KOPT-K1 (cell line): ENCODE data around the gene FGGY.

ENCODE experiments used
- H3K27ac ChIP-seq: fragments of 200-600 bp; sonication (generic); 2 replicates; pipeline ENCODE4 v1.5.1; 2016; ENCODE audit warnings: antibody characterized with exemption, mild to moderate bottlenecking, low read depth, low read length; ENCODE audit not compliant: poor library complexity, severe bottlenecking
- H3K36me3 ChIP-seq: fragments of 200-600 bp; sonication (generic); 2 replicates; pipeline ENCODE4 v1.5.1; 2017; ENCODE audit warnings: antibody characterized with exemption, mild to moderate bottlenecking, low read length, moderate library complexity; ENCODE audit not compliant: insufficient read depth
- H3K9me3 ChIP-seq: fragments of 200-600 bp; sonication (generic); 2 replicates; pipeline ENCODE4 v1.5.1; 2017; ENCODE audit warnings: antibody characterized with exemption, low read length, mild to moderate bottlenecking; ENCODE audit not compliant: insufficient read depth, poor library complexity, severe bottlenecking

FGGY gene

GRCh38 chr1:59690171-59690930 lies 393.5 kb downstream of the FGGY start:
- Histone ChIP-seq H3K27ac (no peak overlapping the region), H3K9me3 (no peaks in the 10 kb centered on the region)

GRCh38 chr1:59691261-59691660 lies 394.4 kb downstream of the FGGY start:
- Histone ChIP-seq H3K27ac (no peak overlapping the region), H3K36me3 (no peaks in the 10 kb centered on the region), H3K9me3 (no peaks in the 10 kb centered on the region)

More at GRCh38 chr1:59690171-59690930, 393.5 kb downstream of the FGGY start:
- no peaks in the 10 kb centered on the region for H3K36me3 ChIP-seq

- Histone ChIP-seq H3K36me3 (no peaks in the 10 kb centered on the region), H3K27ac (no peak overlapping the region), H3K9me3 (no peaks in the 10 kb centered on the region)
Measured at GRCh38 chr1:59692591-59692990, 395.7 kb downstream of the FGGY start.

GRCh38 chr1:59693406-59693805 lies 396.5 kb downstream of the FGGY start:
- H3K36me3 ChIP-seq, result no peaks in the 10 kb centered on the region
- no peaks in the 10 kb centered on the region for H3K9me3 ChIP-seq
- no peak overlapping the region for H3K27ac ChIP-seq

- no peaks in the 10 kb centered on the region for H3K9me3 ChIP-seq
- no peaks in the 10 kb centered on the region for H3K36me3 ChIP-seq
- no peak overlapping the region for H3K27ac ChIP-seq
Measured at GRCh38 chr1:59695252-59695651, 398.4 kb downstream of the FGGY start.

GRCh38 chr1:59696421-59697115 lies 399.7 kb downstream of the FGGY start:
- Histone ChIP-seq H3K27ac (peak overlapping the region; percentile 59), H3K9me3 (no peaks in the 10 kb centered on the region), H3K36me3 (no peaks in the 10 kb centered on the region)

- peak overlapping the region; percentile 59 for H3K27ac ChIP-seq
Measured at GRCh38 chr1:59697150-59697800, 400.4 kb downstream of the FGGY start.

GRCh38 chr1:59698386-59698785 lies 401.5 kb downstream of the FGGY start:
- Histone ChIP-seq H3K36me3 (no peaks in the 10 kb centered on the region), H3K27ac (no peak overlapping the region), H3K9me3 (no peaks in the 10 kb centered on the region)

More at GRCh38 chr1:59697150-59697800, 400.4 kb downstream of the FGGY start:
- H3K9me3 ChIP-seq, result no peaks in the 10 kb centered on the region
- no peaks in the 10 kb centered on the region for H3K36me3 ChIP-seq

- Histone ChIP-seq H3K36me3 (no peaks in the 10 kb centered on the region), H3K9me3 (no peaks in the 10 kb centered on the region), H3K27ac (no peak overlapping the region)
Measured at GRCh38 chr1:59699227-59699847, 402.4 kb downstream of the FGGY start.

GRCh38 chr1:59701376-59701775 lies 404.5 kb downstream of the FGGY start:
- Histone ChIP-seq H3K27ac (no peak overlapping the region), H3K36me3 (no peaks in the 10 kb centered on the region), H3K9me3 (no peaks in the 10 kb centered on the region)

- Histone ChIP-seq H3K36me3 (no peaks in the 10 kb centered on the region), H3K27ac (no peak overlapping the region), H3K9me3 (no peaks in the 10 kb centered on the region)
Measured at GRCh38 chr1:59703226-59703917, 406.5 kb downstream of the FGGY start.

- no peaks in the 10 kb centered on the region for H3K9me3 ChIP-seq
- no peaks in the 10 kb centered on the region for H3K36me3 ChIP-seq
- H3K27ac ChIP-seq, result no peak overlapping the region
Measured at GRCh38 chr1:59703918-59704378, 407.1 kb downstream of the FGGY start.

GRCh38 chr1:59704716-59705115 lies 407.8 kb downstream of the FGGY start:
- no peaks in the 10 kb centered on the region for H3K9me3 ChIP-seq
- H3K27ac ChIP-seq, result no peak overlapping the region
- no peaks in the 10 kb centered on the region for H3K36me3 ChIP-seq

GRCh38 chr1:59705466-59706302 lies 408.8 kb downstream of the FGGY start:
- Histone ChIP-seq H3K27ac (no peak overlapping the region), H3K36me3 (no peaks in the 10 kb centered on the region), H3K9me3 (no peaks in the 10 kb centered on the region)
